B cell (primary cell): ENCODE results near the gene PPM1G. TPM values are rescaled to one million over a fixed set of nuclear protein-coding genes. Genes with fewer than 3 reads are reported as not detected.

Experiments
- ATAC-seq: fragments of 200-7000 bp; cut with Tn5 transposase; one replicate; pipeline ENCODE4 v1.10.0; 2021; ENCODE audit warnings: low read depth, mild to moderate bottlenecking, moderate number of reproducible peaks, moderate library complexity
- CTCF ChIA-PET: fragments of 350-600 bp; sonication (Branson Sonifier 250); formaldehyde crosslinking; loops from one replicate; lab custom pipeline; 2021; ENCODE audit warnings: antibody characterized with exemption, inconsistent platforms; lab: Charles Lee
- POLR2A ChIA-PET: fragments of 350-600 bp; sonication (Branson Sonifier 250); formaldehyde crosslinking; loops from one replicate; lab custom pipeline; 2021; ENCODE audit warnings: antibody characterized with exemption; lab: Charles Lee
- DNase-seq: peaks from one replicate; pipeline ENCODE4 v3.0.0; 2013
- H2AFZ ChIP-seq: 2 replicates; pipeline ENCODE4 v1.6.1; 2012; ENCODE audit warnings: mild to moderate bottlenecking, low read depth, low read length; ENCODE audit not compliant: insufficient read depth, poor library complexity, severe bottlenecking
- H3K27ac ChIP-seq, 2 donors: 1 replicate in 1 of 2; 2 replicates in 1 of 2; pipeline ENCODE4 v1.5.1; 2012 to 2013; ENCODE audit warnings: low read length in 2 of 2, mild to moderate bottlenecking in 2 of 2, moderate library complexity in 1 of 2
- H3K27me3 ChIP-seq, 4 experiments: fragments of 200-600 bp in 1 of 4; sonication (generic) in 1 of 4; replicated peaks in 1 of 4; 1 replicate in 2 of 4; 2 replicates in 2 of 4; pipeline versions ENCODE4 v1.6.1 to v1.7.0; 2013 to 2016; ENCODE audit warnings: low read length in 3 of 4, mild to moderate bottlenecking in 2 of 4, mixed read lengths in 1 of 4, moderate library complexity in 1 of 4; ENCODE audit not compliant: insufficient read depth in 4 of 4, control insufficient read depth in 3 of 4; ENCODE audit errors: control extremely low read depth in 1 of 4
- H3K36me3 ChIP-seq, 2 experiments: replicated peaks in 1 of 2; 1 replicate in 1 of 2; 2 replicates in 1 of 2; pipeline versions ENCODE4 v1.6.1 to v1.7.1; 2013; ENCODE audit warnings: low read length in 1 of 2; ENCODE audit not compliant: insufficient read depth in 2 of 2, control insufficient read depth in 1 of 2; ENCODE audit errors: control extremely low read depth in 1 of 2, extremely low read depth in 1 of 2
- H3K4me1 ChIP-seq, 2 donors: fragments of 200-600 bp in 1 of 2; sonication (generic) in 1 of 2; 1 replicate in 1 of 2; 2 replicates in 1 of 2; pipeline versions ENCODE4 v1.5.1 to v1.6.1; 2013 to 2017; ENCODE audit warnings: low read length in 2 of 2; ENCODE audit not compliant: control insufficient read depth in 2 of 2, insufficient read depth in 2 of 2
- H3K4me2 ChIP-seq: replicated peaks from 2 replicates; pipeline ENCODE3; 2012; ENCODE audit warnings: mild to moderate bottlenecking, low read depth, low read length; ENCODE audit not compliant: poor library complexity, severe bottlenecking
- H3K4me3 ChIP-seq, 5 experiments: fragments of 200-600 bp in 1 of 5; sonication (generic) in 1 of 5; 1 replicate in 3 of 5; 2 replicates in 2 of 5; pipeline versions ENCODE4 v1.5.1 to v1.7.0; 2011 to 2016; ENCODE audit warnings: low read length in 4 of 5, mild to moderate bottlenecking in 4 of 5, low read depth in 2 of 5, control low read depth in 1 of 5, moderate library complexity in 1 of 5; ENCODE audit not compliant: insufficient read depth in 1 of 5; ENCODE audit errors: control extremely low read depth in 1 of 5, extremely low read depth in 1 of 5
- H3K79me2 ChIP-seq: fragments of 200-600 bp; sonication (generic); one replicate; pipeline ENCODE4 v1.6.0; 2016; ENCODE audit warnings: low read length; ENCODE audit not compliant: control insufficient read depth, insufficient read depth
- H3K9ac ChIP-seq: fragments of 200-600 bp; sonication (generic); 2 replicates; pipeline ENCODE4 v1.6.1; 2017; ENCODE audit warnings: mild to moderate bottlenecking, low read length, moderate library complexity
- H3K9me3 ChIP-seq, 3 donors: one replicate each; pipeline versions ENCODE4 v1.6.1 to v1.7.1; 2013; ENCODE audit warnings: low read length in 2 of 3; ENCODE audit not compliant: control insufficient read depth in 2 of 3, insufficient read depth in 1 of 3; ENCODE audit errors: control extremely low read depth in 1 of 3
- H4K20me1 ChIP-seq: 2 replicates; pipeline ENCODE4 v1.6.0; 2012; ENCODE audit warnings: mild to moderate bottlenecking, low read length; ENCODE audit not compliant: insufficient read depth, control insufficient read depth, poor library complexity, severe bottlenecking
- H3K27ac Mint-ChIP-seq: one replicate; pipeline ENCODE4 v1.8.0; 2021; ENCODE audit warnings: mixed read lengths
- H3K27me3 Mint-ChIP-seq: one replicate; pipeline ENCODE4 v1.8.0; 2021; ENCODE audit warnings: mixed read lengths
- H3K4me1 Mint-ChIP-seq: one replicate; pipeline ENCODE4 v1.8.0; 2021; ENCODE audit warnings: mixed read lengths
- H3K4me3 Mint-ChIP-seq: one replicate; pipeline ENCODE4 v1.8.0; 2021; ENCODE audit warnings: mixed read lengths
- H3K9me3 Mint-ChIP-seq: one replicate; pipeline ENCODE4 v1.8.0; 2022; ENCODE audit warnings: mixed read lengths; ENCODE audit not compliant: insufficient read depth
- EZH2 ChIP-seq: IDR thresholded peaks from 2 replicates; pipeline ENCODE4 v1.6.1; 2012; ENCODE audit warnings: borderline replicate concordance, low read depth, mild to moderate bottlenecking, moderate library complexity, low read length; ENCODE audit not compliant: insufficient read depth, poor library complexity, severe bottlenecking
- WGBS: methylation state at CpG from one replicate; pipeline ENCODE4 v1.1.5; 2013; ENCODE audit warnings: missing lambda C conversion rate; ENCODE audit not compliant: insufficient coverage; 5-methylcytosine and 5-hydroxymethylcytosine counted together
- intact Hi-C: fragments of 100-400 bp; cut with micrococcal nuclease; formaldehyde crosslinking; loops from one replicate; pipeline ENCODE4 v1.10.0; 2022
- polyA plus RNA-seq: library from polyadenylated mRNA; depleted of rRNA; stranded (reverse); fragments of >200 nt; gene quantifications from 2 replicates; pipeline ENCODE4 v1.2.3, GENCODE V29; 2012
- total RNA-seq, 2 donors: library from RNA; stranded (reverse); fragments of 120-200 nt in 1 of 2; gene quantifications; 1 replicate in 1 of 2; 2 replicates in 1 of 2; pipeline versions ENCODE4 v1.2.3 to v1.2.4, GENCODE V29; 2013 to 2022
- TF ChIP-seq, protein P1 (sequence below): fragments of 200-600 bp; IDR thresholded peaks from one replicate; pipeline ENCODE4 v1.8.0; 2022; ENCODE audit warnings: antibody characterized with exemption, mild to moderate bottlenecking

The PPM1G gene
- total and polyA plus RNA-seq, 2 donors (not counting 1 experiment from before 2014, with no cell fraction given): 23.7 to 48.9 TPM

- peak overlapping the region; percentile 90 for H3K27ac Mint-ChIP-seq
- intact Hi-C loops: loop anchor here (1.0 to 10.0 kb wide), 10 partner anchors 20 to 255 kb away; partner anchors contain the start of genes ATRAID, CAD, CCDC121 and EIF2B4
- ATAC-seq: no peak
Observed at GRCh38 chr2:27408601-27409320, 630 bp downstream of the PPM1G start.

More at GRCh38 chr2:27408601-27409320, 630 bp downstream of the PPM1G start:
- Mint-ChIP-seq H3K9me3 (no peaks in the 10 kb centered on the region), H3K4me3 (peak overlapping the region; percentile 87), H3K4me1 (peaks cover 26% of the 10 kb centered on the region), H3K27me3 (peaks cover 13% of the 10 kb centered on the region)
- Histone ChIP-seq H3K27me3 (no peaks in the 10 kb centered on the region), H3K79me2 (peaks cover 61% of the 10 kb centered on the region), H3K36me3 (peaks cover 0 to 7% of the 10 kb centered on the region in 2 experiments), H3K4me2 (peak overlapping the region; percentile 78), H3K9ac (peak overlapping the region; percentile 97), H3K27ac (peak overlapping the region; percentile 51 to 77), H3K9me3 (no peaks in the 10 kb centered on the region), H3K4me3 (peak overlapping the region; percentile 28 to 96 (median 95)), H3K4me1 (peaks cover 15 to 20% of the 10 kb centered on the region in 2 donors), H2AFZ (peak overlapping the region; percentile 88), H4K20me1 (peaks cover 14% of the 10 kb centered on the region)
- WGBS: 1% methylated on average over 31 of the region's 33 CpGs
- ChIA-PET CTCF (interaction anchor here (1.1 to 2.6 kb wide), 5 partner anchors 21 to 52 kb away, joined by 3 to 31 read pairs (median 6); partner anchors contain the start of genes GTF3C2, NRBP1 and ZNF513), POLR2A (interaction anchor here (0.5 to 2.1 kb wide), 5 partner anchors 20 to 223 kb away, joined by 3 to 28 read pairs (median 5); partner anchors contain the start of genes CCDC121, GPN1 and NRBP1)
- no peak for DNase-seq
- TF ChIP-seq, protein P1, sequence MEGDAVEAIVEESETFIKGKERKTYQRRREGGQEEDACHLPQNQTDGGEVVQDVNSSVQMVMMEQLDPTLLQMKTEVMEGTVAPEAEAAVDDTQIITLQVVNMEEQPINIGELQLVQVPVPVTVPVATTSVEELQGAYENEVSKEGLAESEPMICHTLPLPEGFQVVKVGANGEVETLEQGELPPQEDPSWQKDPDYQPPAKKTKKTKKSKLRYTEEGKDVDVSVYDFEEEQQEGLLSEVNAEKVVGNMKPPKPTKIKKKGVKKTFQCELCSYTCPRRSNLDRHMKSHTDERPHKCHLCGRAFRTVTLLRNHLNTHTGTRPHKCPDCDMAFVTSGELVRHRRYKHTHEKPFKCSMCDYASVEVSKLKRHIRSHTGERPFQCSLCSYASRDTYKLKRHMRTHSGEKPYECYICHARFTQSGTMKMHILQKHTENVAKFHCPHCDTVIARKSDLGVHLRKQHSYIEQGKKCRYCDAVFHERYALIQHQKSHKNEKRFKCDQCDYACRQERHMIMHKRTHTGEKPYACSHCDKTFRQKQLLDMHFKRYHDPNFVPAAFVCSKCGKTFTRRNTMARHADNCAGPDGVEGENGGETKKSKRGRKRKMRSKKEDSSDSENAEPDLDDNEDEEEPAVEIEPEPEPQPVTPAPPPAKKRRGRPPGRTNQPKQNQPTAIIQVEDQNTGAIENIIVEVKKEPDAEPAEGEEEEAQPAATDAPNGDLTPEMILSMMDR: no peak
- TF ChIP-seq EZH2: no peak
